K562 (cell line): ENCODE data around the gene ADGRG1. TPM values are rescaled to one million over a fixed set of nuclear protein-coding genes. Genes with fewer than 3 reads are reported as not detected.

Experiments used
- ATAC-seq: fragments of 200-7000 bp; cut with Tn5 transposase; 3 replicates; pipeline ENCODE4 v1.9.1; 2020; ENCODE audit warnings: moderate library complexity
- BruUV-seq: library from RNA; stranded (reverse); fragments of 400-500 nt; replicated peaks from 2 replicates; lab custom pipeline; 2021; lab: Mats Ljungman, UMichigan
- CTCF ChIA-PET: fragments of 300-600 bp; formaldehyde crosslinking; extraction: SDS; loops from one replicate; lab custom pipeline; 2021; ENCODE audit warnings: low intra/inter-chr PET ratio; lab: Yijun Ruan, JAX
- POLR2A ChIA-PET: fragments of 300-600, 350-650 bp; sonication (Branson Sonifier 250); formaldehyde crosslinking; extraction: SDS; loops from one replicate; lab custom pipeline; 2021; ENCODE audit warnings: antibody characterized with exemption, inconsistent platforms; lab: Yijun Ruan, JAX
- DNase-seq, 4 experiments: peaks; one replicate each; pipeline versions ENCODE4 v3.0.0 to v3.0.0-alpha.2; 2011 to 2018; ENCODE audit warnings: low spot score in 3 of 4, mixed read lengths in 3 of 4; ENCODE audit errors: extremely low read depth in 1 of 4
- FAIRE-seq: peaks from 2 replicates; lab custom pipeline; 2011; peaks lifted over from hg19 to GRCh38; lab: Jason Lieb, UNC
- H2AFZ ChIP-seq: 2 replicates; pipeline ENCODE4 v1.6.0; 2011; ENCODE audit warnings: low read depth, low read length, control low read depth, inconsistent platforms
- H3K27ac ChIP-seq: fragments of 200-600 bp; 3 replicates; pipeline ENCODE4 v1.8.0; 2011; ENCODE audit warnings: low read depth, mild to moderate bottlenecking, control low read depth, inconsistent platforms, low read length, moderate library complexity, mixed read lengths; ENCODE audit errors: extremely low read depth
- H3K27me3 ChIP-seq, 2 experiments: fragments of 300-600 bp in 1 of 2; 2 replicates in 1 of 2; 3 replicates in 1 of 2; pipeline versions ENCODE4 v1.6.0 to v1.8.0; 2011; ENCODE audit warnings: inconsistent platforms in 2 of 2, low read length in 2 of 2, mild to moderate bottlenecking in 1 of 2, mixed read lengths in 1 of 2, moderate library complexity in 1 of 2; ENCODE audit not compliant: control insufficient read depth in 2 of 2, insufficient read depth in 2 of 2
- H3K36me3 ChIP-seq: fragments of 300-600 bp; 3 replicates; pipeline ENCODE4 v1.8.0; 2011; ENCODE audit warnings: mild to moderate bottlenecking, low read length, inconsistent platforms; ENCODE audit not compliant: control insufficient read depth, insufficient read depth
- H3K4me1 ChIP-seq, 2 experiments: fragments of 200-600 bp in 1 of 2; replicated peaks in 1 of 2; 2 replicates in 1 of 2; 3 replicates in 1 of 2; pipeline versions ENCODE4 v1.5.1 to v1.8.0; 2011; ENCODE audit warnings: inconsistent platforms in 2 of 2, low read length in 2 of 2, mild to moderate bottlenecking in 1 of 2, mixed read lengths in 1 of 2, moderate library complexity in 1 of 2; ENCODE audit not compliant: control insufficient read depth in 2 of 2, insufficient read depth in 2 of 2
- H3K4me2 ChIP-seq: 2 replicates; pipeline ENCODE4 v1.6.1; 2011; ENCODE audit warnings: low read length, control low read depth, inconsistent platforms, mixed read lengths; ENCODE audit not compliant: insufficient read depth
- H3K4me3 ChIP-seq: fragments of 200-600 bp; sonication (generic), shearing (Covaris generic); 2 replicates; pipeline ENCODE4 v1.5.1; 2016; ENCODE audit warnings: control low read depth, inconsistent platforms
- H3K79me2 ChIP-seq: fragments of 200-600 bp; 3 replicates; pipeline ENCODE4 v1.8.0; 2011; ENCODE audit warnings: low read length, inconsistent platforms; ENCODE audit not compliant: control insufficient read depth, insufficient read depth
- H3K9ac ChIP-seq, 2 experiments: 2 replicates each; pipeline versions ENCODE4 v1.6.0 to v1.6.1; 2011; ENCODE audit warnings: low read depth in 2 of 2, low read length in 2 of 2, control low read depth in 1 of 2, inconsistent platforms in 1 of 2, mild to moderate bottlenecking in 1 of 2, mixed read lengths in 1 of 2; ENCODE audit not compliant: insufficient read depth in 1 of 2
- H3K9me1 ChIP-seq: one replicate; pipeline ENCODE4 v1.6.0; 2011; ENCODE audit warnings: inconsistent platforms, mild to moderate bottlenecking, low read length, moderate library complexity; ENCODE audit not compliant: control insufficient read depth, insufficient read depth
- H3K9me3 ChIP-seq: replicated peaks from 2 replicates; pipeline ENCODE4 v1.5.1; 2011; ENCODE audit warnings: low read depth, low read length, inconsistent platforms; ENCODE audit not compliant: control insufficient read depth, insufficient read depth
- H4K20me1 ChIP-seq: replicated peaks from 2 replicates; pipeline ENCODE4 v1.6.1; 2011; ENCODE audit warnings: low read length, inconsistent platforms, mixed read lengths; ENCODE audit not compliant: control insufficient read depth, insufficient read depth
- CBX5 ChIP-seq: IDR thresholded peaks from 2 replicates; pipeline ENCODE4 v1.6.1; 2014; ENCODE audit warnings: low read depth, borderline replicate concordance
- CHD1 ChIP-seq: fragments of 200-600 bp; sonication (generic); IDR thresholded peaks from one replicate; pipeline ENCODE4 v1.6.1; 2012; ENCODE audit warnings: mild to moderate bottlenecking, moderate library complexity, low read length, inconsistent platforms
- TRIM25 ChIP-seq: fragments of 450-650 bp; IDR thresholded peaks from 2 replicates; pipeline ENCODE4 v1.7.0; 2016; ENCODE audit warnings: borderline replicate concordance
- ZFP36 ChIP-seq: fragments of 150-350 bp; IDR thresholded peaks from 2 replicates; pipeline ENCODE4 v1.6.1; 2018; ENCODE audit warnings: low read length, low read depth; ENCODE audit not compliant: partially characterized antibody
- WGBS: fragments of 100-300 bp; shearing (Covaris generic); methylation state at CpG from one replicate; pipeline ENCODE4 v1.1.6; 2016; ENCODE audit warnings: low coverage, mixed read lengths; ENCODE audit not compliant: insufficient coverage; ENCODE audit errors: missing lambda C conversion rate; 5-methylcytosine and 5-hydroxymethylcytosine counted together
- in situ Hi-C: fragments of 300-500 bp; cut with MboI; formaldehyde crosslinking; loops from 4 replicates; pipeline ENCODE4 v1.15.0; 2018; ENCODE audit warnings: inconsistent platforms, mixed read lengths
- intact Hi-C: fragments of 100-400 bp; cut with micrococcal nuclease; formaldehyde crosslinking; loops from 2 replicates; pipeline ENCODE4 v1.14.2; 2022
- polyA plus RNA-seq, 8 experiments: library from polyadenylated mRNA; depleted of rRNA in 4 of 8; stranded (reverse) in 5 of 8; unstranded in 3 of 8; fragments of >200 nt; fragmentation: Nextera tagmentation in 2 of 8; fragmentation: Illumina TruSeq in 1 of 8; extraction: Ambion mirVana in 2 of 8; extraction: Trizol in 1 of 8; gene quantifications; 2 replicates each; pipeline versions ENCODE4 v1.2.1 to v1.2.3, GENCODE V29; 2011 to 2014; ENCODE audit warnings: inconsistent platforms in 1 of 8, missing spikeins in 1 of 8
- total RNA-seq, 7 experiments: library from RNA; depleted of rRNA in 6 of 7; stranded (reverse); fragments of >200 nt in 6 of 7; fragmentation: Illumina TruSeq in 2 of 7; extraction: Trizol in 2 of 7; gene quantifications; 2 replicates each; pipeline versions ENCODE4 v1.2.1 to v1.2.3, GENCODE V29; 2011 to 2021; ENCODE audit warnings: low replicate concordance in 1 of 7

ADGRG1 gene
- total and polyA plus RNA-seq, 9 of the 15 experiments (the other 6 are each of a cell fraction or from before 2014, with no cell fraction given), result 0.04 to 0.31 (median 0.16) TPM; not detected in 6

- no peak overlapping the region for H3K27ac ChIP-seq
- H3K9me3 ChIP-seq, result no peaks in the 10 kb centered on the region
- no peak overlapping the region for H3K4me2 ChIP-seq
- in situ Hi-C loops (loop anchor here (5.0 kb wide), 1 partner anchor 53 kb away; no protein-coding TSS in a partner anchor), intact Hi-C loops (loop anchor here (10.0 kb wide), 1 partner anchor 230 kb away; no protein-coding TSS in a partner anchor)
- TF ChIP-seq TRIM25, result no peak
- TF ChIP-seq CBX5, result no peak
- no peak for TF ChIP-seq CHD1
- peak; percentile 74 for TF ChIP-seq ZFP36
- no peak for DNase-seq
- CTCF ChIA-PET, result no interaction called here
- H4K20me1 ChIP-seq, result no peaks in the 10 kb centered on the region
- WGBS, result 54% methylated on average over 6 of the region's 6 CpGs
- no TSS peak for BruUV-seq
- no peak for ATAC-seq
- POLR2A ChIA-PET, result interaction anchor here (0.6 kb wide), 1 partner anchor 19 kb away, joined by 3 read pairs; no protein-coding TSS in a partner anchor
- H3K4me3 ChIP-seq, result no peak overlapping the region
- H2AFZ ChIP-seq, result no peak overlapping the region
- H3K9ac ChIP-seq, result peak overlapping the region in 1 of 2 experiments; percentile 61; a peak in 1 of 4 replicates
- FAIRE-seq, result no peak
- H3K36me3 ChIP-seq, result no peaks in the 10 kb centered on the region
- H3K9me1 ChIP-seq, result peaks cover 3% of the 10 kb centered on the region
- no peaks in the 10 kb centered on the region for H3K27me3 ChIP-seq
- no peaks in the 10 kb centered on the region for H3K79me2 ChIP-seq
- peaks cover 19 to 34% of the 10 kb centered on the region in 2 experiments for H3K4me1 ChIP-seq
Measured at GRCh38 chr16:57664662-57665025, 36.2 kb downstream of the ADGRG1 start.
